ENCODE data around the gene TMEM31. TPM values are rescaled to one million over a fixed set of nuclear protein-coding genes. Genes with fewer than 3 reads are reported as not detected.

The TMEM31 gene
- total and polyA plus RNA-seq, 9 of the 15 experiments (the other 6 are each of a cell fraction or from before 2014, with no cell fraction given) = 0.18 TPM; not detected in 8

DNA sequence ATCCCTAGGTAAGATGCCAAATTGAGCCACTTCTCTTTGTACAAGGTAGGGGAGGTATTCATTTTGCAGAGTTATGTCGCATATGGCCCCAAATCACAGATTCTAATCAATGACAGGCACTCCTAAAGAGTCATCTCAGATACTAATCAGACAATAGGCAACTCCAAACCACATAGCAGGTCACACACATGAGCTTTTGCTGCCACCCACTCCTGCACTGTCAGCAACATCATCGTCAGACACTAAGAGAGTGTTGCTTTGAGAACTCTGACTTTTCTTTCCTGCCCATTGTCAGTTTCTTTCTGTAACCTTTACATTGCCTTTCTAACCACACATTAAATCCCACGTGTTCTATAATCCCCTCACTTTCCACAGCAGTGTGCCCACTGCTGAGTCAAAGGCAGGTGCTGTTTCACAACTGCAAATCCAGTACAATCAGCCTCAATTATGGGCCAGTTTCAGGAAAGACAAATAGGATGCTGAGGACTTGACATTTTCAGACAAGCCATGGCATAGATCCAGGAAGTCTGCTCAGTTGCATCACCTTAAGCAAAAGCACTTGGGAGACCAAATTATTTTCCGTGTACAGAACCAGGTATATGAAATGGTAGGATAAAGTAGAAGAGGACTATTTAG, 23.5 kb downstream of the TMEM31 start (continued):
- TF ChIP-seq, protein P1, sequence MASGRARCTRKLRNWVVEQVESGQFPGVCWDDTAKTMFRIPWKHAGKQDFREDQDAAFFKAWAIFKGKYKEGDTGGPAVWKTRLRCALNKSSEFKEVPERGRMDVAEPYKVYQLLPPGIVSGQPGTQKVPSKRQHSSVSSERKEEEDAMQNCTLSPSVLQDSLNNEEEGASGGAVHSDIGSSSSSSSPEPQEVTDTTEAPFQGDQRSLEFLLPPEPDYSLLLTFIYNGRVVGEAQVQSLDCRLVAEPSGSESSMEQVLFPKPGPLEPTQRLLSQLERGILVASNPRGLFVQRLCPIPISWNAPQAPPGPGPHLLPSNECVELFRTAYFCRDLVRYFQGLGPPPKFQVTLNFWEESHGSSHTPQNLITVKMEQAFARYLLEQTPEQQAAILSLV (tag; IDR thresholded peaks at IDR 0.05) = no peak
- no peak for TF ChIP-seq MEF2A (IDR thresholded peaks at IDR 0.05; ENCODE audit: control insufficient read depth, low read depth, low read length)
- no peak for TF ChIP-seq POLR2AphosphoS2 (IDR thresholded peaks at IDR 0.05; ENCODE audit: low read length)
- TF ChIP-seq FOS (IDR thresholded peaks at IDR 0.05; ENCODE audit: extremely low read depth, insufficient read length) = no peak
- no peak for TF ChIP-seq NFIX (CRISPR knock-in tag; IDR thresholded peaks at IDR 0.05; ENCODE audit: low read depth)
- TF ChIP-seq ZNF263 (CRISPR knock-in tag; IDR thresholded peaks at IDR 0.05; ENCODE audit: borderline replicate concordance) = no peak
- no peak for TF ChIP-seq CC2D1A (IDR thresholded peaks at IDR 0.05)
- no peak for TF ChIP-seq ZNF408 (CRISPR knock-in tag; IDR thresholded peaks at IDR 0.05; ENCODE audit: low read depth)
- TF ChIP-seq ADNP (tag; IDR thresholded peaks at IDR 0.05) = no peak

DNA sequence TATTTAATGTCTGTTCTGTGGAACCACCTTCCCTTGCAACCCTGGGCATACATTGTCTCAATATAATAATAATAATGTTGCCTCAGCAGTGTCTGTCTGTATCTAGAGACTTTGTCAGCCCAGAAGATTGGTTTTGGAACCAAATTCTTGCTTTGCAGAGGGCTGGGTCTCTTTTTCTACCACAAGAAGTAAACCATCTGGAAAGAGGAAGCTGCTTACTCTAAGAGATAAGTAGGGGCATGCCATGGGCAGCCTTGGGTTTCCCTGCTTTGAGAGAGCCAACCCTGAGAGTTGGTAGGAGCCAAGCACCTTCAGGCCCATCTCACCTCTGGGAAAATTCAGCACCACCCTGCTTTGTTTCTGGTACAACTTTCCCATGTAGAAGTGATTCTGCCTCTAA, 27.0 kb downstream of the TMEM31 start:
- BruUV-seq (replicated peaks) = no TSS peak
- no peaks in the 10 kb centered on the region for H3K9me3 ChIP-seq (replicated peaks; ENCODE audit: control insufficient read depth, insufficient read depth, low read depth, low read length)

More for the DNA sequence above, 27.0 kb downstream of the TMEM31 start:
- DNase-seq (ENCODE audit: extremely low read depth in 1 of 4, low spot score in 3 of 4) (no peak), FAIRE-seq (no peak), ATAC-seq (no peak)
- TF ChIP-seq BCL6 (CRISPR knock-in tag; IDR thresholded peaks at IDR 0.05) = no peak
- TF ChIP-seq SIN3B (IDR thresholded peaks at IDR 0.05; ENCODE audit: low read depth) = no peak
- TF ChIP-seq, protein P2, sequence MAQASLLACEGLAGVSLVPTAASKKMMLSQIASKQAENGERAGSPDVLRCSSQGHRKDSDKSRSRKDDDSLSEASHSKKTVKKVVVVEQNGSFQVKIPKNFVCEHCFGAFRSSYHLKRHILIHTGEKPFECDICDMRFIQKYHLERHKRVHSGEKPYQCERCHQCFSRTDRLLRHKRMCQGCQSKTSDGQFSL (CRISPR knock-in tag; IDR thresholded peaks at IDR 0.05) = no peak
- TF ChIP-seq, protein P2 (tag; IDR thresholded peaks at IDR 0.05) = no peak
- no peak for TF ChIP-seq GABPA (tag; conservative IDR thresholded peaks at IDR 0.05; ENCODE audit: low read depth)
- CTCF ChIA-PET (ENCODE audit: low intra/inter-chr PET ratio) = no interaction called here
- intact Hi-C loops (cut with micrococcal nuclease) (no loop called here), in situ Hi-C loops (cut with MboI) (no loop called here)
- H3K9me1 ChIP-seq (ENCODE audit: control insufficient read depth, insufficient read depth, low read length) = no peaks in the 10 kb centered on the region
- no peaks in the 10 kb centered on the region for H3K36me3 ChIP-seq (ENCODE audit: control insufficient read depth, insufficient read depth, low read length)
- no peak overlapping the region for H3K27ac ChIP-seq (ENCODE audit: extremely low read depth, low read depth, low read length)
- no peak overlapping the region for H3K4me3 ChIP-seq
- no peaks in the 10 kb centered on the region for H4K20me1 ChIP-seq (replicated peaks; ENCODE audit: control insufficient read depth, insufficient read depth, low read length)
- H3K79me2 ChIP-seq (ENCODE audit: control insufficient read depth, insufficient read depth, low read length) = no peaks in the 10 kb centered on the region
- H3K4me2 ChIP-seq (ENCODE audit: insufficient read depth, low read length) = no peak overlapping the region
- POLR2A ChIA-PET = no interaction called here
- no peaks in the 10 kb centered on the region for H3K4me1 ChIP-seq (replicated peaks in 1 of 2; ENCODE audit: control insufficient read depth in 2 of 2, insufficient read depth in 2 of 2, low read length in 2 of 2)
- no peak overlapping the region for H2AFZ ChIP-seq (ENCODE audit: low read depth, low read length)
- H3K27me3 ChIP-seq (ENCODE audit: control insufficient read depth in 2 of 2, insufficient read depth in 2 of 2, low read length in 2 of 2) = no peaks in the 10 kb centered on the region; a peak in 1 of 5 replicates
- H3K9ac ChIP-seq (ENCODE audit: insufficient read depth in 1 of 2, low read depth in 2 of 2, low read length in 2 of 2) = no peak overlapping the region

Measured in K562 (cell line).